Measurements from ENCODE around the gene FOXO6. TPM values are rescaled to one million over a fixed set of nuclear protein-coding genes. Genes with fewer than 3 reads are reported as not detected.

The FOXO6 gene
- total and polyA plus RNA-seq, 2 donors (not counting 1 experiment from before 2014, with no cell fraction given), result under 0.01 TPM; not detected in 1

- Histone ChIP-seq H2AFZ (ENCODE audit: low read length) (no peak overlapping the region), H3K36me3 (ENCODE audit: control insufficient read depth, insufficient read depth, low read length) (no peaks in the 10 kb centered on the region), H3K4me1 (ENCODE audit: control insufficient read depth, extremely low read depth, insufficient read depth, low read length) (no peaks in the 10 kb centered on the region), H3K4me3 (replicated peaks in 1 of 4; ENCODE audit: control extremely low read depth in 1 of 4, insufficient read depth in 1 of 4, low read depth in 3 of 4, low read length in 4 of 4) (no peak overlapping the region), H4K20me1 (ENCODE audit: control insufficient read depth, extremely low read depth, insufficient read depth, low read length) (no peaks in the 10 kb centered on the region), H3K27ac (ENCODE audit: insufficient read depth, low read length) (no peak overlapping the region), H3K79me2 (ENCODE audit: control insufficient read depth, insufficient read depth, low read length) (no peaks in the 10 kb centered on the region), H3K27me3 (ENCODE audit: control insufficient read depth, insufficient read depth, low read length) (no peaks in the 10 kb centered on the region), H3K4me2 (ENCODE audit: extremely low read depth, insufficient read depth, low read length) (no peak overlapping the region), H3K9me3 (ENCODE audit: control insufficient read depth, insufficient read depth, low read depth, low read length) (no peaks in the 10 kb centered on the region), H3K9ac (ENCODE audit: insufficient read depth, low read length) (no peak overlapping the region)
- no peak for TF ChIP-seq EZH2 (IDR thresholded peaks at IDR 0.05; ENCODE audit: low read length, missing control alignments)
- TF ChIP-seq, protein P1, sequence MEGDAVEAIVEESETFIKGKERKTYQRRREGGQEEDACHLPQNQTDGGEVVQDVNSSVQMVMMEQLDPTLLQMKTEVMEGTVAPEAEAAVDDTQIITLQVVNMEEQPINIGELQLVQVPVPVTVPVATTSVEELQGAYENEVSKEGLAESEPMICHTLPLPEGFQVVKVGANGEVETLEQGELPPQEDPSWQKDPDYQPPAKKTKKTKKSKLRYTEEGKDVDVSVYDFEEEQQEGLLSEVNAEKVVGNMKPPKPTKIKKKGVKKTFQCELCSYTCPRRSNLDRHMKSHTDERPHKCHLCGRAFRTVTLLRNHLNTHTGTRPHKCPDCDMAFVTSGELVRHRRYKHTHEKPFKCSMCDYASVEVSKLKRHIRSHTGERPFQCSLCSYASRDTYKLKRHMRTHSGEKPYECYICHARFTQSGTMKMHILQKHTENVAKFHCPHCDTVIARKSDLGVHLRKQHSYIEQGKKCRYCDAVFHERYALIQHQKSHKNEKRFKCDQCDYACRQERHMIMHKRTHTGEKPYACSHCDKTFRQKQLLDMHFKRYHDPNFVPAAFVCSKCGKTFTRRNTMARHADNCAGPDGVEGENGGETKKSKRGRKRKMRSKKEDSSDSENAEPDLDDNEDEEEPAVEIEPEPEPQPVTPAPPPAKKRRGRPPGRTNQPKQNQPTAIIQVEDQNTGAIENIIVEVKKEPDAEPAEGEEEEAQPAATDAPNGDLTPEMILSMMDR (conservative IDR thresholded peaks at IDR 0.05 in 1 of 2, IDR thresholded peaks at IDR 0.05 in 1 of 2; ENCODE audit: low read depth in 1 of 2, low read length in 2 of 2), result no peak
- DNase-seq (ENCODE audit: low read depth in 2 of 2), result no peak
These were observed 14.0 kb upstream of the FOXO6 start for GRCh38 chr1:41347276-41347675.

DNA sequence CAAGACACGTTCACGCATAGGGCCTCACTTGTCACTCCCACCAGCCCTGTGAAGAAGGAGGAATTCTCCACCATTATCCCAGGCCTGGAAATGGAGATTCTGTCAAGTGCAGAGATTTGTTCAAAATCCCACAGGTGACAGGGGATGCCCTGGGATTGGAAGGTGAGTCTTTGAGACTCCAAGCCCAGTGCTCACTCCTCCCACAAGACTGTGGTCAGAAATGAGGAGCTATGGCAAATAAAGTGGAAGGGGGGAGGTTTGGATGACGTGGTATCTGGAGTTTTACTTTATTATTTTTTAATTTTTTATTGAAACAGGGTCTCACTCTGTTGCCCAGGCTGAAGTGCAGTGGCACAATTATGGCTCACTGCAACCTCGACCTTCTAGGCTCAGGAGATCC lies 12.8 kb upstream of the FOXO6 start:
- Histone ChIP-seq H3K4me2 (ENCODE audit: extremely low read depth, insufficient read depth, low read length) (no peak overlapping the region), H3K4me3 (replicated peaks in 1 of 4; ENCODE audit: control extremely low read depth in 1 of 4, insufficient read depth in 1 of 4, low read depth in 3 of 4, low read length in 4 of 4) (no peak overlapping the region), H3K36me3 (ENCODE audit: control insufficient read depth, insufficient read depth, low read length) (no peaks in the 10 kb centered on the region), H3K79me2 (ENCODE audit: control insufficient read depth, insufficient read depth, low read length) (no peaks in the 10 kb centered on the region), H2AFZ (ENCODE audit: low read length) (no peak overlapping the region), H3K9ac (ENCODE audit: insufficient read depth, low read length) (no peak overlapping the region), H3K27me3 (ENCODE audit: control insufficient read depth, insufficient read depth, low read length) (no peaks in the 10 kb centered on the region), H3K4me1 (ENCODE audit: control insufficient read depth, extremely low read depth, insufficient read depth, low read length) (no peaks in the 10 kb centered on the region), H3K27ac (ENCODE audit: insufficient read depth, low read length) (no peak overlapping the region), H4K20me1 (ENCODE audit: control insufficient read depth, extremely low read depth, insufficient read depth, low read length) (no peaks in the 10 kb centered on the region), H3K9me3 (ENCODE audit: control insufficient read depth, insufficient read depth, low read depth, low read length) (no peaks in the 10 kb centered on the region)
- TF ChIP-seq EZH2 (IDR thresholded peaks at IDR 0.05; ENCODE audit: low read length, missing control alignments), result no peak
- TF ChIP-seq, protein P1 (conservative IDR thresholded peaks at IDR 0.05 in 1 of 2, IDR thresholded peaks at IDR 0.05 in 1 of 2; ENCODE audit: low read depth in 1 of 2, low read length in 2 of 2), result no peak
- no peak for DNase-seq (ENCODE audit: low read depth in 2 of 2)

- Histone ChIP-seq H3K4me3 (replicated peaks in 1 of 4; ENCODE audit: control extremely low read depth in 1 of 4, insufficient read depth in 1 of 4, low read depth in 3 of 4, low read length in 4 of 4) (no peak overlapping the region), H3K36me3 (ENCODE audit: control insufficient read depth, insufficient read depth, low read length) (no peaks in the 10 kb centered on the region), H3K79me2 (ENCODE audit: control insufficient read depth, insufficient read depth, low read length) (no peaks in the 10 kb centered on the region), H2AFZ (ENCODE audit: low read length) (no peak overlapping the region), H3K27me3 (ENCODE audit: control insufficient read depth, insufficient read depth, low read length) (no peaks in the 10 kb centered on the region), H3K27ac (ENCODE audit: insufficient read depth, low read length) (no peak overlapping the region), H4K20me1 (ENCODE audit: control insufficient read depth, extremely low read depth, insufficient read depth, low read length) (no peaks in the 10 kb centered on the region), H3K4me1 (ENCODE audit: control insufficient read depth, extremely low read depth, insufficient read depth, low read length) (no peaks in the 10 kb centered on the region), H3K9me3 (ENCODE audit: control insufficient read depth, insufficient read depth, low read depth, low read length) (no peaks in the 10 kb centered on the region), H3K4me2 (ENCODE audit: extremely low read depth, insufficient read depth, low read length) (no peak overlapping the region), H3K9ac (ENCODE audit: insufficient read depth, low read length) (no peak overlapping the region)
- DNase-seq (ENCODE audit: low read depth in 2 of 2), result no peak
- TF ChIP-seq, protein P1 (conservative IDR thresholded peaks at IDR 0.05 in 1 of 2, IDR thresholded peaks at IDR 0.05 in 1 of 2; ENCODE audit: low read depth in 1 of 2, low read length in 2 of 2), result no peak
- TF ChIP-seq EZH2 (IDR thresholded peaks at IDR 0.05; ENCODE audit: low read length, missing control alignments), result no peak
These were observed 11.7 kb upstream of the FOXO6 start for GRCh38 chr1:41349361-41350054.

Measured in fibroblast of lung (primary cell).